NOMO-1 (cell line): Measurements from ENCODE around the gene NISCH.
A peak's percentile ranks its signal among the peaks of the same experiment; 100 is the strongest.
"Not testable (repeated sequence)": the region's sequence is repeated elsewhere in the genome, so short reads cannot be mapped to it uniquely, and the experiment has no call there.

Experiments
- DNase-seq, 2 experiments: peaks; one replicate each; lab custom pipeline; 2025; ENCODE audit not compliant: unreplicated experiment in 2 of 2; lab: John Stamatoyannopoulos, UW

The NISCH gene

DNA sequence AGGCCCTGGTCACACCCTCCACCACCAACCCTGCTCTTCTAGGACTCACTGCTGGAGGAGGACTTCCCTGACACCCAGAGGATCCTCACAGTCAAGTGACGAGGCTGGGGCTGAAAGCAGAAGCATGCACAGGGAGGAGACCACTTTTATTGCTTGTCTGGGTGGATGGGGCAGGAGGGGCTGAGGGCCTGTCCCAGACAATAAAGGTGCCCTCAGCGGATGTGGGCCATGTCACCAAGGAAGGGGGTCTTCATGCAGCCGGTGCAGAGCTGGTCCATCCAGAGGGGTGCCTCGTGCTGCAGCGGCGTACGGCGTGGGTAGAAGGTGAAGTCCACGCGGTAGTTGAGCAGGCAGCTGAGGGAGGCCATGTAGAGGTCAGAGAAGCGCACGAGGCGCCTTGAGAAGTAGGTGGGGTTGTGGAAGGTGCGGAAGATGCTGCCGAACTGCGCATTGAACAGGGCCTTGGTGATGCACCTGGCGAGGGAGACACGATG, 68.9 kb downstream of the NISCH start:
- no peak for DNase-seq

- DNase-seq: no peak
Observed at GRCh38 chr3:52524752-52525679, 69.6 kb downstream of the NISCH start.

GRCh38 chr3:52525680-52526561, 70.5 kb downstream of the NISCH start:
- DNase-seq: no peak

GRCh38 chr3:52526671-52527038, 71.3 kb downstream of the NISCH start:
- DNase-seq: not testable (repeated sequence)

DNA sequence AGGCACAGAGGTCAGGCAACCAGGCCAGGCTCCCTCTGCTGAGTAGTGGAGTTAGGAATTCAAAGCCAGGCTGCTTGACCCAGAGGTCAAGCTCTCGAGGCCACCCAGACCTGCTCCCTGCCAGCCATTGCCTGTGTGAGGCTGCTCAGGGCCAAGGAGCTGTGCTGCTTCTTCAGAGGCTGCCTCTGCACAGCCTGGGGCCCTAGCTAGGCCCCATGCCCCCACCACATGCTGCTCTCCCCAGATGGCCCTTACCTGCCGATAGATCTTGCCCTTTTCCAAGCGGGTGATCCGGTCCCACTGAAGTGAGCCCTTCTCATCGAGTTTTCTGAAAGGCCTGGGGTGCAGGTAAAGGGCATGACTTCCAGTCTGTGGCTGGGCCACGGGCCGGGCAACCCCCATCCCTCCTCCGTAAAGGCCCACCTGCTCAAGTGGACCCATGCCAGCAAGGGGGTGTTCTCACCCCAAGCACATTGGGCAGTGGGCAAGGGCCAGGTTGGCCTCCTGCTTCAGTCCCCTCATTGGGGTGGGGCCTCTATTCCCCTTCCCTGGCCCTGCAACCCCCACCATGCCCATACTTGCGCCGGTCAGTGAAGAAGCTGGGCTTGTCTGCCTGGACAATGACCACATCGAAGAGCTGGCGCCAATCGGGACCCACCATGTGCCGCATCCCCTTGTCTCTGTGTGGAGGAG, 71.8 kb downstream of the NISCH start:
- DNase-seq: no peak

DNA sequence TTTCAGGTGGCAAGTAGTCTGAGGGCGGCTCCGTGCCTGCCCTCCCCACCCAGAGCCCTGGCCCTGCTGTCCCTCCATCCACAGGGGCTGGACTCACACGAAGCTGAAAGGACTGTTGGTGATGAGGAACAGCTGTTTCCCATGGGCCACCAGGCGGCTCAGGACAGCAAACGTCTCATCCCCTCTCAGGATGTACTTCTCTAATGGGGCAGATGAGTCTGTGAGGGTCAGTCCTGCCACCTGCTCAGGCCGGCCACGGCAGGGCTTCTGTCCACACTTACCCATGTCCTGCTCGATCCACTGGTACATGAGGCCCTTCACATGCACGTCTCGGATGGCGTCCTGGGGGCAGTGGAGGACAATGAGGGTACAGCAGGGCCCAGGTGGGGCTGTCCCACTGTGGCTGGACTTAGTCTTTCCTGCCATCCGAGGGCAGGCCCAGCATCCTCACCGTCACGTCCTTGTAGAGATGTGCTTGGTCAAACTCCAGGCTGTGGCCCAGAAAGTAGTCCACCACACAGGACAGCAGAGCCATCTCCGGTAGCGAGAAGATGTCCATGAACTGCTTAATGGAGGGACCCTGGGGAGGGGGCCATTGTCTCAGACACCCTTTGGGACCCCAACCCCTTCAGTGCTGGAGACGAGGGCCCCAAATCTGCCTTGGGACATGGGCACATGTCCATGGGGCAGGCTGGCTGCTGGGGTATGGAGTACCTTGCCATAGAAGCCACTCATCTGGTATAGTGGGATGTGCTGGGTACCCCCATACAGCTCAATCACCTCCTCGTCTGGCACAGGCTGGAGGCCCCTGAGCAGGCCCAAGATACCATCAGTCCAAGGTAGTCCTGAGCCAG, 72.6 kb downstream of the NISCH start:
- DNase-seq: no peak

DNA sequence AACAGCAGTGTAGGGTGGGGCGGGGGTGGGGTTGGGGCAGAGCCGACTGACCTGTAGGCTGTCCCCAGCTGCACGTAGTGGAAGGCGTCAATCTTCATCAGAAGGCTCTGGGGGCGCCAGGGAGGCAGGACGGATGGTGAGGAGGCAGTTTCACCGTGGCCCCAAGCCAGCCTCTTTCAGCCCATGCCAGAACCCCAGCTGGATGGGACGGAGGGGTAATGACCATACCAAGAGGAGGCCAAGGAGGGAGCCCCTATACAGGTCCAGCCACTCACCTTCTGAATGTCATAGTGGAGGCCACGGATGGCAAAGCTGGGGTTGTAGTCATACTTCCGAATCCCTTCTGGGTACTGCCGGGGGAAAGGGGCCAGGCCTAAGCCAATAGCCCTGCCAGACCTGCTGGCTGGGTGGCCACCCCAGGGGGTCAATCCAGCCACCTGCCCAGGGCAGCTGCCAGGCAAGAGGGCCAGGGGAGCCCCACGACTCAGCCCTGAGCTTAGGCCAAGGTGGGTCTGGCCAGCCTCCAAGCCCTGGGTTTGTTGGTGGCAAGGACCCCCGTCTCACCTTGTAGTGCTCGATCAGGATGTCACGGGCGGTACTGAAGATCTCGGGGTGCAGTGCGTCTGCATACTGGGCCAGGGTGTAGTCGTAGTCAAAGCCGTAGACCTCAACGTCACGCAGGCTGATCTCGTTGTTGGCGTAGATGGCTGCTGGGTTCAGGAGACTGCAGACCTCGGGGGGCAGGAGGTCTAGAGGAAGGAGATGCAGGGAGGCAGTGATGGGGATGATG, 73.4 kb downstream of the NISCH start:
- no peak for DNase-seq

- DNase-seq: no peak
Observed at GRCh38 chr3:52529376-52530333, 74.3 kb downstream of the NISCH start.

DNA sequence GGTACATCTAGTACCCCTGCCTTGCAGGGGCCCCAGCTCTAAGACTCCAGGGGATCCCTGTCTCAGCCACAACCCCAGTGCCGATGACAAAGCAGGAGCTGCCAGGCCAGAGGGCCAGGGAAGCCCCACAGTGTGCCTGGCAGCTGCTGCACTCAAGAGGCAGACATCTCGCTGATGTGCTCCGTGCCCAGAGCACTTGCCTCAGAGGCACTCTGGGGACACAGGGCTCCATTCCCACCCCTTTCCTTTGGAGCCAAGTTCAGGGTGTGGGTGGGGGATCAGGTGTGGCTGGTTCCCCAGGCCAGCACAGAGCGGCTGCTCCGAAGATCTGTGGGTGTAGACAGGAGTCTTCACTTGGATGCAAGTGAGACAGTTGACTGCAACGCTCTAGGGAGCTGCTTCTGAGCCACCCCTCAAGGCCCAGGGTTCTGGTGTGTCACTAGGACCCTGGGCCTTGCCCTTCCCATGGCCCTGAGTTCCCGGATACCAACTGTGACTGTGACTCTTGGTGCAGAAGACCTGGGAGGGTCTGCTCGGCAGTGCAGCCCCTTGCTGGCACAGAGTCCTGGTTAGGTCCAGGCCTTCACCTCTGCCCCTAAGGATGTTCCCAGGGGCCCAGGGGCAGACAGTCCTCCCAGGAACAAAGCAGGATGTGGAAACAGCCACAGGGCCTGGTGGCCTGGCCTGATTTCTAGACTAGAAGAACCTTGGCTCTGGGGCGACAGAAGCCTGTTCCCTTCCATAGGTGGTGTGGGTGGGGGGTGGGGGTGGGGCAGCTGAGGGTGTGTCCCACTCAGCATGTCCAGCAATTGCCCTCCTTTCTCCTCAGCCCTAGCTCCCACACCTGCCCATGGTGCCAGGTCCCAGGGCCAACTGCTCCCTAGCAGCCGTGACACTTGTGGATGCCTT, 75.8 kb downstream of the NISCH start:
- DNase-seq: no peak

GRCh38 chr3:52531860-52532516, 76.6 kb downstream of the NISCH start:
- no peak for DNase-seq

DNA sequence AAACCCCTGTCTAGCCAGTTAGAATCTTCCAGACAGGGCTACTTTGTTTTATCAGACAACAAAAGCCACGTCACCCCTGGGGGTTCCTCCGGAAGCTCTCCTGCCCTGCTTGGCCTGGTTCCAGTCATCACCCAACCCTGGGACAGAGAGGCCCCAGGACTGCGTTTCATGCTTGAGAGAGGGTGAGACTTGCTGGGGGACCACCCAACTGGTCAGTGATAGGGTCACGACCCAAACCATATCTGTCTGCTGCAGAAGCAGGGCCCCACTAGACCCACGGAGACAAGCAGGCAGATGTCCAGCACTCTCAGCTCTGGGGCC, 77.1 kb downstream of the NISCH start:
- DNase-seq: no peak

DNA sequence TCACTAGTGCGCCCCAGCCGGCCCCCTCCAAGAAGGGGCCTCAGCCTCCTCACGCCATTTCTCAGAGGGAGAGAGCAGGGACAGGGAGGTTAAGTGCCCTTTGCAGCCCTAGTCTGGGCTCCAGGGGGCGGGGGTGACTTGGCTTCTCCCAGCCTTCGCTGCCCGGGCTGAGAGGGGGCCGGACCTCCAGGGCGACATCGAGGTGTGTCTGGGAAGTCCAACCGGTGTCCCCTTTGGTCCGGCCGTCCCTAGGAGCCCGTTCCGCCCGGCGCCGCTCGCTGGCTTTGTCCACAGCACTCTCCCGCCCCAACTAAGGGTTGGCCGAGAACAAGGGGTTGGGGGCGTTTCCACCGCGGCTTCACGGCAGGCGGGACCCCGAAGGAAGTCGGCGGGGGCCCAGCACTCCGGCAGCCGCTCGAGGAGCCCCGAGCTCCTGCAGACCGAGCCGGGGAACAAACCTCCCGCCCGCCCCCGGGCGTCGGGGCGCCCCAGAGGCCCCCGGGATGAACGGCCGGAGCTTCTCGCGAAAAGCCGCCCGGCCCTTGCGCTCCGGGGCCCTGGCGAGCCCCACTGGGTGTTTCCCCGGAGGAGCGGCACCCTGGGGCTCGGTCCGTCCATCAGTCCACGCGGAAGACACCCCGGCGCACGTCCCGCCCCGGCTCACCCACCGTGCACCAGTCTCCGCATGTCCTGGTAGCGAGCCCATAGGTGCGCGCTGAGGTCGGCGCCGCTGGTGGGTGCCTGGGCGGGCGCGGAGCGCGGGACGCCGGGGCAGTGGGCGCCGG, 77.6 kb downstream of the NISCH start:
- peak in 1 of 2 experiments; percentile 2 for DNase-seq

DNA sequence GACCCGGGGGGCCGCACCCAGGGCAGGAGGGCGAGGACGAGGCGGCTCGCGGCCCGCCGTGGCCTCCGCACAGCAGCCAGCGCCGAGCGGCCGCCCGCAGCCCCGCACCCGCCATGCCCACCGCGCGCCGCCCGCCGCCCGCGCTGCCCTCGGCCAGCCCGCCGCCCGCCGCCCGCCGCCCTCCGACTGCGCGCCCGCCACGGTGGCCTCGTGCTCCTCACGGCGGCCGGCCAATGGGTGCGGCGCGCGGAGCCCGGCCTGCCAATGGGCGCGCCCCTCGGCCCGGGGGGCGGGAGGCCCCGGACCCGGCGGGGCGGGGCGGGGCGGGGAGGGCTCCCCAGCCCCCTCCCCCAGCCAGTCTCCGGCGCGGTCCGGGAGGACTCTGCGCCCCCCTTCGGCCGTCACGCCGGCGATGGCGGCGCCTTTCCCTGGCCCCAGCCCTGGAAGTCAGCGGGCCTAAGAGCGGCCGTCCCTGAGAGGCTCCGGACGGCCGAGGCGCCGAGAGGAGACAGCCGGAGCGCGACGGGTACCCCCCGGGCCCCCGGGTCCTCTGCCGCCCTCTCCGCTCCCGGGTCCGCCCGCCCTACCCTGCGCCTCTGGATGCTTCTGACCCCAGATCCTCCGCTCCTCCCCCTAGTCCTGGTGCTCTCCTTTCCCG, 78.3 kb downstream of the NISCH start, which contains the start of gene NT5DC2:
NT5DC2 (minus strand) TSS at position 235 of the 658 bp plus-strand sequence; CDS start at position 115, 120 bp downstream.
- DNase-seq: peak; percentile 61 to 83

DNA sequence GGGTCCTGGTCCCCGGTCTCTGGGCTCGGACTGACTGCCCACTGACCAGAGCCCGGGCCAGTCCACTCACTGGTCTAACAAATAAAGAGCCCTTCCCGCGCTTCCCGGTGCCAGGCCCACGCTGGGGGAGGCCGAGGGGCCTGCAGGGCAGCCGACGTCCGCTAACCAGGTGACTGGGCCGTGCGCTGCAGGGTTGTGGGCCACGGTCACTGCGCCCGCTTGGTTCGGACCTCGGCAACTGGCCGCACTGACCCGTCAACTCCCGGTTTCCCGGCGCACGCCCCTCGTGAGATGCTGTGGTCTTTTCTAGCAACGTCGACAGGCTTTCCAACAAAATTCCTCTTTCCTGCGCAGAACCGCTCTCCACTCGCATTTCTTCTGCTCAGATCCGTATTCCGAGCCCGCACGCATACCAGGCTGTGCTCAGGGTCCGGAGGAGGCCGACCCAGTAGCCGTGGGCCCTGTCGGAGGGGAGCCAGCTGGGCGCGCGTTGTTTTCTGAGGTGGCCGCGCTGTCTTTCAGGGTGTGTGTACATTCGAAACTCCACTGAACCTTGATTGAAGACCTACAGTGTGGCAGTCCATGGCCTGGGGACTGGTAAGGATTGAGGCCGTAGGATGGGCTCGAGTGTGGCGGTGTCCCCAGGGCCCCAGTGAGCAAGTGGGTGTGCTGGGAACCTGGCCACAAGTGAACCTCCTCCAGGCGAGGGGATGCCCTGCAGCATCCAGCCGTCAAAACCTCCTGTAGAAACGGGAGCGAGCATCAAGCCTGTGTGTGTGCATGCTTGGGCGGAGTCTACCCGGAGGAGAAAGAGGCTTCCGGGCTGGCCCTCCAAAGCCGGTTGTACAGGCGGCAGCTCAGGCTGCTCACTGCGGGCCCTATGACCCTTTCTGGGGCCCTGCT, 79.1 kb downstream of the NISCH start:
- DNase-seq: no peak
